Fibroblast of lung (primary cell): ENCODE results near the gene PCDH12. TPM values are rescaled to one million over a fixed set of nuclear protein-coding genes. Genes with fewer than 3 reads are reported as not detected.

Experiments
- DNase-seq, 2 donors: peaks; one replicate each; pipeline versions ENCODE4 v3.0.0 to v3.0.0-alpha.2; 2010; ENCODE audit warnings: low read depth in 2 of 2
- H2AFZ ChIP-seq: 2 replicates; pipeline ENCODE4 v1.5.1; 2012; ENCODE audit warnings: low read length, control low read depth, inconsistent platforms
- H3K27ac ChIP-seq: 2 replicates; pipeline ENCODE4 v1.5.1; 2011; ENCODE audit warnings: low read length, control low read depth; ENCODE audit not compliant: insufficient read depth
- H3K27me3 ChIP-seq: 2 replicates; pipeline ENCODE4 v1.5.1; 2011; ENCODE audit warnings: mild to moderate bottlenecking, low read length; ENCODE audit not compliant: control insufficient read depth, insufficient read depth
- H3K36me3 ChIP-seq: 2 replicates; pipeline ENCODE4 v1.5.1; 2011; ENCODE audit warnings: low read length; ENCODE audit not compliant: control insufficient read depth, insufficient read depth
- H3K4me1 ChIP-seq: 2 replicates; pipeline ENCODE4 v1.5.1; 2011; ENCODE audit warnings: low read length; ENCODE audit not compliant: control insufficient read depth, insufficient read depth; ENCODE audit errors: extremely low read depth
- H3K4me2 ChIP-seq: 2 replicates; pipeline ENCODE4 v1.5.1; 2011; ENCODE audit warnings: low read length, control low read depth; ENCODE audit not compliant: insufficient read depth; ENCODE audit errors: extremely low read depth
- H3K4me3 ChIP-seq, 4 experiments: fragments of 200-600 bp in 1 of 4; sonication (generic) in 1 of 4; replicated peaks in 1 of 4; 2 replicates each; pipeline ENCODE4 v1.5.1; 2011 to 2016; ENCODE audit warnings: low read length in 4 of 4, low read depth in 3 of 4, mild to moderate bottlenecking in 3 of 4, control low read depth in 2 of 4, inconsistent platforms in 1 of 4, mixed read lengths in 1 of 4; ENCODE audit not compliant: insufficient read depth in 1 of 4; ENCODE audit errors: control extremely low read depth in 1 of 4
- H3K79me2 ChIP-seq: 2 replicates; pipeline ENCODE4 v1.5.1; 2012; ENCODE audit warnings: mild to moderate bottlenecking, low read length, inconsistent platforms; ENCODE audit not compliant: control insufficient read depth, insufficient read depth
- H3K9ac ChIP-seq: 2 replicates; pipeline ENCODE4 v1.5.1; 2011; ENCODE audit warnings: mild to moderate bottlenecking, low read length, control low read depth; ENCODE audit not compliant: insufficient read depth
- H3K9me3 ChIP-seq: 2 replicates; pipeline ENCODE4 v1.5.1; 2012; ENCODE audit warnings: low read depth, low read length; ENCODE audit not compliant: control insufficient read depth, insufficient read depth
- H4K20me1 ChIP-seq: 2 replicates; pipeline ENCODE4 v1.5.1; 2011; ENCODE audit warnings: low read length; ENCODE audit not compliant: control insufficient read depth, insufficient read depth; ENCODE audit errors: extremely low read depth
- EZH2 ChIP-seq: IDR thresholded peaks from 2 replicates; pipeline ENCODE4 v1.5.1; 2012; ENCODE audit warnings: low read length, control low read depth, mild to moderate bottlenecking; ENCODE audit errors: missing control alignments
- polyA minus RNA-seq: library from RNA; depleted of rRNA, polyadenylated mRNA; stranded (reverse); fragments of >200 nt; gene quantifications from 2 replicates; pipeline ENCODE4 v1.2.3, GENCODE V29; 2011; ENCODE audit warnings: low replicate concordance
- polyA plus RNA-seq, 2 donors: library from polyadenylated mRNA; depleted of rRNA in 1 of 2; stranded (reverse) in 1 of 2; unstranded in 1 of 2; fragments of >200 nt; gene quantifications; 2 replicates each; pipeline ENCODE4 v1.2.1, GENCODE V29; 2011 to 2012; ENCODE audit warnings: missing spikeins in 1 of 2
- total RNA-seq: library from RNA; depleted of rRNA; stranded (reverse); fragments of >200 nt; gene quantifications from 2 replicates; pipeline ENCODE4 v1.2.1, GENCODE V29; 2014
- TF ChIP-seq, protein P1 (sequence below), 2 donors: IDR thresholded peaks in 1 of 2; conservative IDR thresholded peaks in 1 of 2; 1 replicate in 1 of 2; 2 replicates in 1 of 2; pipeline ENCODE4 v1.5.1; 2011 to 2012; ENCODE audit warnings: low read length in 2 of 2, control low read depth in 1 of 2, inconsistent platforms in 1 of 2, low read depth in 1 of 2, mild to moderate bottlenecking in 1 of 2

Gene PCDH12
- total RNA-seq (under 0.01 TPM in 1 of 2 replicates, not detected in the other), polyA plus RNA-seq (0.01 and 0.02 TPM in 2 replicates), polyA minus RNA-seq (0.24 TPM in 1 of 2 replicates, not detected in the other)
- polyA plus RNA-seq (2012), result 0.03 and 0.05 TPM in 2 replicates

DNA sequence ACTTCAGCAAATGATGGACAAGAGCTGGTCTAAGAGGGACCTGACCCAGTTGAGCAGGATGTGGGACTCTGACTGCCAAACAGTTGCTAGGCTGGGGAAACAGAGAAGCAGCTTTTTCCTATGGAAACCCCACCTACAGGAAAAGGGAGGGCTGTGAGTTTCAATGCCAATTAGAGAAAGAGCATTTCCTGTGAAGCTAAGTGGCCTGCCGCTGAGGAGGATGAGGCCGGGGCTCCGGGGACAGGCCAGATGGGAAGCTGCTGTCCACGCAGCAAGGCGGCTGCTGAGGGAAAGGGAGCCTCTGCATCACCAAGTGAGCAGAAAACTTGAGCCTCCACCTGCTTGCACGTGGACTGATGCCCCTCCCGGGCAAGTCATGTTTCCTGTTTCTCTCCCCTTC, at the start of gene PCDH12:
Gene PCDH12 (minus strand): TSS at position 90 of the 400 bp plus-strand sequence. CDS start 351 bp downstream, outside the sequence.
- Histone ChIP-seq H3K9ac (no peak within 1 kb of the TSS), H3K4me1 (no peaks in the 10 kb centered on the region), H3K27ac (no peak within 1 kb of the TSS), H3K27me3 (peaks cover 5% of the 10 kb centered on the region), H3K36me3 (no peaks in the 10 kb centered on the region), H3K4me3 (no peak within 1 kb of the TSS), H3K9me3 (no peaks in the 10 kb centered on the region), H4K20me1 (no peaks in the 10 kb centered on the region), H3K4me2 (no peak within 1 kb of the TSS), H3K79me2 (no peaks in the 10 kb centered on the region), H2AFZ (no peak within 1 kb of the TSS)
- DNase-seq, result no peak
- TF ChIP-seq, protein P1, sequence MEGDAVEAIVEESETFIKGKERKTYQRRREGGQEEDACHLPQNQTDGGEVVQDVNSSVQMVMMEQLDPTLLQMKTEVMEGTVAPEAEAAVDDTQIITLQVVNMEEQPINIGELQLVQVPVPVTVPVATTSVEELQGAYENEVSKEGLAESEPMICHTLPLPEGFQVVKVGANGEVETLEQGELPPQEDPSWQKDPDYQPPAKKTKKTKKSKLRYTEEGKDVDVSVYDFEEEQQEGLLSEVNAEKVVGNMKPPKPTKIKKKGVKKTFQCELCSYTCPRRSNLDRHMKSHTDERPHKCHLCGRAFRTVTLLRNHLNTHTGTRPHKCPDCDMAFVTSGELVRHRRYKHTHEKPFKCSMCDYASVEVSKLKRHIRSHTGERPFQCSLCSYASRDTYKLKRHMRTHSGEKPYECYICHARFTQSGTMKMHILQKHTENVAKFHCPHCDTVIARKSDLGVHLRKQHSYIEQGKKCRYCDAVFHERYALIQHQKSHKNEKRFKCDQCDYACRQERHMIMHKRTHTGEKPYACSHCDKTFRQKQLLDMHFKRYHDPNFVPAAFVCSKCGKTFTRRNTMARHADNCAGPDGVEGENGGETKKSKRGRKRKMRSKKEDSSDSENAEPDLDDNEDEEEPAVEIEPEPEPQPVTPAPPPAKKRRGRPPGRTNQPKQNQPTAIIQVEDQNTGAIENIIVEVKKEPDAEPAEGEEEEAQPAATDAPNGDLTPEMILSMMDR (conservative IDR thresholded peaks at IDR 0.05 in 1 of 2, IDR thresholded peaks at IDR 0.05 in 1 of 2; ENCODE audit: low read depth in 1 of 2, low read length in 2 of 2), result no peak
- no peak for TF ChIP-seq EZH2

DNA sequence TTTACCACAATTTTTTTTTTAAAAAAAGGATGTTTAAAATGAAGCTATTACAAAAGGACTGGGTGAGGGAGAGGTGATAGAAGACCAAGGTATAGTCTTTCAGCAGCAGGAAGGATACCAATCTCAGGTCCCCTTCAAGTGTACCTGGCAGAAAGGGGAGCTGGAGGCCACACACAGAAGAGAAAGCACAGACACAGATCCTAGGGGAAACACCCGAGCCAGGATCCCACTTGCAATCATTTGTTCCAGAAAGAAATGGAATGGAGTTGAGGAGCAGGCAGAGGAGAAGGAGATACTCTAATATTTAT, 49.2 kb upstream of the PCDH12 start:
- Histone ChIP-seq H3K27me3 (no peaks in the 10 kb centered on the region), H3K9me3 (no peaks in the 10 kb centered on the region), H3K4me3 (no peak overlapping the region), H3K36me3 (peaks cover 18% of the 10 kb centered on the region), H3K4me1 (peaks cover 4% of the 10 kb centered on the region), H3K27ac (no peak overlapping the region), H2AFZ (no peak overlapping the region), H3K9ac (no peak overlapping the region), H4K20me1 (no peaks in the 10 kb centered on the region), H3K4me2 (no peak overlapping the region), H3K79me2 (no peaks in the 10 kb centered on the region)
- TF ChIP-seq, protein P1 (conservative IDR thresholded peaks at IDR 0.05 in 1 of 2, IDR thresholded peaks at IDR 0.05 in 1 of 2; ENCODE audit: low read depth in 1 of 2, low read length in 2 of 2), result no peak
- no peak for TF ChIP-seq EZH2
- DNase-seq, result no peak

DNA sequence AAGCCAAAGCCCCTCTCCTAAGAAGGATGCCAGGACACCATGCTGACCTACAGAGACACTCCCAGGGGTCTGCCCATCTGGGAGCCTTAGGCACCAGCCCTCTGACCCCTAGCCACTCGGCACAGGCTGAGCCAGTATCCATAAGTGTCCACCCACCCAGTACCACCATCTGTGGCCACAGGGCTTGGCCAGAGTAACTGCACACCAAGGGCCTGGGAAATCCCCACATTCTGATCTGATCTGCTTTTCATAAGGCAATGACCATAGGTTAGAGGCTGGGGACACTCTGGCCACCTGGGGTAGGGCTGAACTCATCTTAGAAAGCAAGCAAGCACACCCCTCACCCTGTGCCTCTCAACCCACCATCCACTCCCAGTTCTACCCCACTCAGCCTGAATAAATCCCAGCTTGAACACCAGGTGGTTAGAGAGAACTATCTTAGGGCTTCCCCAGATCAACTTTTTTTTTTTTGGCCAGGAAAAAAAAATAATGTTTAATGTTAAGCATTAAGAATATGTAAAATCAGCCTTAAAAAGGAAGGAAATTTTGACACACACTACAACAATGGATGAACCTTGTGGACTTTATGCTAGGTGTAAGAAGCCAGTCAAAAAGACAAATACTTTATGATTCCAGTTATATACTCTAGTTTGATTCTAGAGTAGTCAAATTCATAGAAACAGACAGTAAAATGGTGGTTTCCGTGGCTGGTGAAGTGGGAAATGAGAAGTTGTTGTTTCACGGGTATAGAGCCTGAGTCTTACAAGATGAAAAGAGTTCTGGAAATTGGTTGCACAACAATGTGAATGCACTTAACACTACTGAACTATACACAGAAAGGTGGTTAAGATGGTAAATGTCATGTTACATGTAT, 48.6 kb upstream of the PCDH12 start:
- no peak overlapping the region for H3K9ac ChIP-seq
- no peak overlapping the region for H3K4me3 ChIP-seq
- H4K20me1 ChIP-seq, result no peaks in the 10 kb centered on the region
- TF ChIP-seq EZH2, result no peak
- TF ChIP-seq, protein P1 (conservative IDR thresholded peaks at IDR 0.05 in 1 of 2, IDR thresholded peaks at IDR 0.05 in 1 of 2; ENCODE audit: low read depth in 1 of 2, low read length in 2 of 2), result no peak
- H3K27ac ChIP-seq, result no peak overlapping the region
- H3K4me2 ChIP-seq, result no peak overlapping the region
- no peaks in the 10 kb centered on the region for H3K4me1 ChIP-seq
- H3K9me3 ChIP-seq, result no peaks in the 10 kb centered on the region
- no peaks in the 10 kb centered on the region for H3K27me3 ChIP-seq
- H3K79me2 ChIP-seq, result no peaks in the 10 kb centered on the region
- H3K36me3 ChIP-seq, result peaks cover 16% of the 10 kb centered on the region
- no peak for DNase-seq
- H2AFZ ChIP-seq, result no peak overlapping the region
